SK-N-SH treated with all-trans-retinoic acid at 6 μM for 48 hours (cell line): ENCODE measurements around the gene BRD9.
"Not testable (repeated sequence)": the region's sequence is repeated elsewhere in the genome, so short reads cannot be mapped to it uniquely, and the experiment has no call there.

Experiments used
- ARNTL ChIP-seq: fragments of 450-650 bp; formaldehyde crosslinking; IDR thresholded peaks from 2 replicates; pipeline ENCODE4 v1.5.0; 2020; ENCODE audit warnings: low read depth, mild to moderate bottlenecking, moderate library complexity, borderline replicate concordance
- GLIS3 ChIP-seq: fragments of 250-450 bp; sonication (Bioruptor Pico); IDR thresholded peaks from 2 replicates; pipeline ENCODE4 v1.5.0; 2020; ENCODE audit warnings: mild to moderate bottlenecking, moderate library complexity
- OSR1 ChIP-seq: fragments of 250-450 bp; sonication (Bioruptor Pico); IDR thresholded peaks from 2 replicates; pipeline ENCODE4 v1.8.0; 2022; ENCODE audit warnings: moderate library complexity, mild to moderate bottlenecking, inconsistent platforms
- RARB ChIP-seq: fragments of 250-450 bp; sonication (Bioruptor Pico); IDR thresholded peaks from 2 replicates; pipeline ENCODE4 v1.8.0; 2021; ENCODE audit warnings: mild to moderate bottlenecking, moderate library complexity
- TCF4 ChIP-seq: fragments of 250-450 bp; sonication (Bioruptor Pico); IDR thresholded peaks from 2 replicates; pipeline ENCODE4 v1.8.0; 2021; ENCODE audit warnings: mild to moderate bottlenecking, moderate library complexity, borderline replicate concordance
- TOX ChIP-seq: fragments of 250-450 bp; sonication (Bioruptor Pico); IDR thresholded peaks from 2 replicates; pipeline ENCODE4 v1.8.0; 2021; ENCODE audit warnings: mild to moderate bottlenecking, moderate library complexity, borderline replicate concordance
- ZC3H10 ChIP-seq: fragments of 250-450 bp; sonication (Bioruptor Pico); IDR thresholded peaks from 2 replicates; pipeline ENCODE4 v1.5.1; 2021; ENCODE audit warnings: mild to moderate bottlenecking, moderate library complexity
- ZFP3 ChIP-seq: fragments of 250-450 bp; sonication (Bioruptor Pico); IDR thresholded peaks from 2 replicates; pipeline ENCODE4 v1.5.0; 2020; ENCODE audit warnings: mild to moderate bottlenecking, moderate library complexity
- ZFP30 ChIP-seq: fragments of 450-650 bp; formaldehyde crosslinking; IDR thresholded peaks from 2 replicates; pipeline ENCODE4 v1.5.0; 2022; ENCODE audit warnings: mild to moderate bottlenecking, moderate library complexity
- ZNF565 ChIP-seq: fragments of 450-650 bp; formaldehyde crosslinking; conservative IDR thresholded peaks from 2 replicates; pipeline ENCODE4 v1.5.0; 2020; ENCODE audit warnings: low read depth, mild to moderate bottlenecking, moderate library complexity
- ZNF70 ChIP-seq: fragments of 450-650 bp; formaldehyde crosslinking; IDR thresholded peaks from 2 replicates; pipeline ENCODE4 v1.5.0; 2020; ENCODE audit warnings: mild to moderate bottlenecking, moderate library complexity
- TF ChIP-seq, protein P1 (sequence below): fragments of 250-450 bp; sonication (Bioruptor Pico); IDR thresholded peaks from 2 replicates; pipeline ENCODE4 v1.8.0; 2021; ENCODE audit warnings: low read depth, mild to moderate bottlenecking, moderate library complexity, borderline replicate concordance
- TF ChIP-seq, protein P2 (sequence below): fragments of 250-450 bp; sonication (Bioruptor Pico); IDR thresholded peaks from 2 replicates; pipeline ENCODE4 v1.8.0; 2020; ENCODE audit warnings: mild to moderate bottlenecking, moderate library complexity, borderline replicate concordance
- TF ChIP-seq, protein P3 (sequence below): fragments of 250-450 bp; sonication (Bioruptor Pico); IDR thresholded peaks from 2 replicates; pipeline ENCODE4 v1.5.0; 2020; ENCODE audit warnings: mild to moderate bottlenecking, moderate library complexity

DNA sequence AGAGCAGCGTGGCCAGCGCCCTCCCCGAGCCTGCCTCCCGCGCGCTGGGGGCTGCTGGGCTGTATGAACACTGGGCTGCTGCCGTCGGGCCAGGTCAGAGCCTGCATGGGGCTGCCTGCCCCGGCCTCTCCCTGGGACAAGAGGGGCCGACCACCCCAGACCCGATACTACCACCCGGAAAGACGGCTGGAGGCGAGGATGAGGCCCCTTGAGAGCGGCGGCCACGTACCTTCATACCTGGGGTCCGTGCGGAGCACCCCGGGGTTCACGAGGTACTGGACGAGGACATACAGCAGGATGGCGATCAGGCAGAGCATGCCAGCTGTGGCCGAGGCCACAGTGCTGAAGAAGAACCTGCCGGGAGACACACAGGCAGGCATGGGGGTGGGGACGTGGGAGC lies 49.2 kb downstream of the BRD9 start:
- TF ChIP-seq, protein P1, sequence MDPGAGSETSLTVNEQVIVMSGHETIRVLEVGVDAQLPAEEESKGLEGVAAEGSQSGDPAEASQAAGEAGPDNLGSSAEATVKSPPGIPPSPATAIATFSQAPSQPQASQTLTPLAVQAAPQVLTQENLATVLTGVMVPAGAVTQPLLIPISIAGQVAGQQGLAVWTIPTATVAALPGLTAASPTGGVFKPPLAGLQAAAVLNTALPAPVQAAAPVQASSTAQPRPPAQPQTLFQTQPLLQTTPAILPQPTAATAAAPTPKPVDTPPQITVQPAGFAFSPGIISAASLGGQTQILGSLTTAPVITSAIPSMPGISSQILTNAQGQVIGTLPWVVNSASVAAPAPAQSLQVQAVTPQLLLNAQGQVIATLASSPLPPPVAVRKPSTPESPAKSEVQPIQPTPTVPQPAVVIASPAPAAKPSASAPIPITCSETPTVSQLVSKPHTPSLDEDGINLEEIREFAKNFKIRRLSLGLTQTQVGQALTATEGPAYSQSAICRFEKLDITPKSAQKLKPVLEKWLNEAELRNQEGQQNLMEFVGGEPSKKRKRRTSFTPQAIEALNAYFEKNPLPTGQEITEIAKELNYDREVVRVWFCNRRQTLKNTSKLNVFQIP (CRISPR knock-in tag): not testable (repeated sequence)
- TF ChIP-seq ZNF70 (CRISPR knock-in tag); ZC3H10 (CRISPR knock-in tag); ZNF565 (CRISPR knock-in tag); ZFP3 (CRISPR knock-in tag); RARB (CRISPR knock-in tag); ZFP30 (CRISPR knock-in tag); OSR1 (CRISPR knock-in tag); ARNTL (CRISPR knock-in tag); GLIS3; TOX (CRISPR knock-in tag); TCF4 (CRISPR knock-in tag): not testable (repeated sequence)
- TF ChIP-seq, protein P2, sequence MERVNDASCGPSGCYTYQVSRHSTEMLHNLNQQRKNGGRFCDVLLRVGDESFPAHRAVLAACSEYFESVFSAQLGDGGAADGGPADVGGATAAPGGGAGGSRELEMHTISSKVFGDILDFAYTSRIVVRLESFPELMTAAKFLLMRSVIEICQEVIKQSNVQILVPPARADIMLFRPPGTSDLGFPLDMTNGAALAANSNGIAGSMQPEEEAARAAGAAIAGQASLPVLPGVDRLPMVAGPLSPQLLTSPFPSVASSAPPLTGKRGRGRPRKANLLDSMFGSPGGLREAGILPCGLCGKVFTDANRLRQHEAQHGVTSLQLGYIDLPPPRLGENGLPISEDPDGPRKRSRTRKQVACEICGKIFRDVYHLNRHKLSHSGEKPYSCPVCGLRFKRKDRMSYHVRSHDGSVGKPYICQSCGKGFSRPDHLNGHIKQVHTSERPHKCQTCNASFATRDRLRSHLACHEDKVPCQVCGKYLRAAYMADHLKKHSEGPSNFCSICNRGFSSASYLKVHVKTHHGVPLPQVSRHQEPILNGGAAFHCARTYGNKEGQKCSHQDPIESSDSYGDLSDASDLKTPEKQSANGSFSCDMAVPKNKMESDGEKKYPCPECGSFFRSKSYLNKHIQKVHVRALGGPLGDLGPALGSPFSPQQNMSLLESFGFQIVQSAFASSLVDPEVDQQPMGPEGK (CRISPR knock-in tag): not testable (repeated sequence)
- TF ChIP-seq, protein P3, sequence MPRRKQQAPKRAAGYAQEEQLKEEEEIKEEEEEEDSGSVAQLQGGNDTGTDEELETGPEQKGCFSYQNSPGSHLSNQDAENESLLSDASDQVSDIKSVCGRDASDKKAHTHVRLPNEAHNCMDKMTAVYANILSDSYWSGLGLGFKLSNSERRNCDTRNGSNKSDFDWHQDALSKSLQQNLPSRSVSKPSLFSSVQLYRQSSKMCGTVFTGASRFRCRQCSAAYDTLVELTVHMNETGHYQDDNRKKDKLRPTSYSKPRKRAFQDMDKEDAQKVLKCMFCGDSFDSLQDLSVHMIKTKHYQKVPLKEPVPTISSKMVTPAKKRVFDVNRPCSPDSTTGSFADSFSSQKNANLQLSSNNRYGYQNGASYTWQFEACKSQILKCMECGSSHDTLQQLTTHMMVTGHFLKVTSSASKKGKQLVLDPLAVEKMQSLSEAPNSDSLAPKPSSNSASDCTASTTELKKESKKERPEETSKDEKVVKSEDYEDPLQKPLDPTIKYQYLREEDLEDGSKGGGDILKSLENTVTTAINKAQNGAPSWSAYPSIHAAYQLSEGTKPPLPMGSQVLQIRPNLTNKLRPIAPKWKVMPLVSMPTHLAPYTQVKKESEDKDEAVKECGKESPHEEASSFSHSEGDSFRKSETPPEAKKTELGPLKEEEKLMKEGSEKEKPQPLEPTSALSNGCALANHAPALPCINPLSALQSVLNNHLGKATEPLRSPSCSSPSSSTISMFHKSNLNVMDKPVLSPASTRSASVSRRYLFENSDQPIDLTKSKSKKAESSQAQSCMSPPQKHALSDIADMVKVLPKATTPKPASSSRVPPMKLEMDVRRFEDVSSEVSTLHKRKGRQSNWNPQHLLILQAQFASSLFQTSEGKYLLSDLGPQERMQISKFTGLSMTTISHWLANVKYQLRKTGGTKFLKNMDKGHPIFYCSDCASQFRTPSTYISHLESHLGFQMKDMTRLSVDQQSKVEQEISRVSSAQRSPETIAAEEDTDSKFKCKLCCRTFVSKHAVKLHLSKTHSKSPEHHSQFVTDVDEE (CRISPR knock-in tag): not testable (repeated sequence)
